Stimulated activated CD8-positive, alpha-beta memory T cell treated with anti-CD3 and anti-CD28 coated beads, Interleukin-4, amount 100 ng/mL, for 1 hour (primary cell): Measurements from ENCODE around the gene CDC37.

Experiments
- DNase-seq, 2 donors: peaks; one replicate each; pipeline ENCODE4 v3.0.0-alpha.2; 2020; ENCODE audit warnings: low read depth in 2 of 2, low spot score in 1 of 2

CDC37 gene

DNA sequence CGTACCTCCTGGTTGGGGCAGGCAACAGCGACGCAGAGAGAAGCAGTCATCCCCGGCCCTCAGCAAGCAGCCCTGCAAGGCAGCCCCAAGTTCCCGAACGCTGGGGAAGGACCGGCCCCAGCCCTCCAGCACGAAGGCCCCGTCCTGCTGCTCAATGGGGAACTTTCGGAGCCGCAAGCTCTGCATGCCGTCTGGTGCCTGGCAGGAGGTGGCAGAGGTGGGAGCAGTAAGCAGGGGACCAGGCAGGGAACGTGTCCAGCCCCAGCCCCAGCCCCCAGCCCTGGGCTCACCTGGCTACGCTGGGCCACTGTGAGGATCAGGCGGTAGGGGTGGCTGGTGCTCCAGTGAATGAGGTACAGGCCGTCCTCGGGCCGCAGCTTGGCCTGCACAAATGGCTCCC lies 41.1 kb downstream of the CDC37 start:
- DNase-seq = no peak

DNA sequence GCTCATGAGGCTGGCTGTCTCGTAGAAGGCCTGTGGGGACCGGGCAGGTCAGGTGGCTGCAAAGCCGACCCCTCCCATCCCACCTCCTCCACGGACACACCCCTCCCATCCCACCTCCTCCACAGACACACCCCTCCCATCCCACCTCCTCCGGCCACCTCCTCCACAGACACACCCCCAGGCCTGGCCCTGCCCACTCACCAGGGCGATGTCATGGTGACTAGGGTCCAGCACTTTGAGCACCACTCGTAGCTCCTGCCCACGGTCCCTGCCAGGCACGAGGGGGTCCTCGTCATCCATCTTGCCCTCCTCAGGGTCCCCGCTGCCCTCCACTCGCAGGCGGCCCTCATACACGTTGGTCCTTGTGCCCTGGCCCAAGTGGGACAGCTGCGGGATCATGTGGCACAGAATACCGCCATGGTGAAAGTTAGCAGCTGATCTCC lies 41.8 kb downstream of the CDC37 start:
- no peak for DNase-seq

DNA sequence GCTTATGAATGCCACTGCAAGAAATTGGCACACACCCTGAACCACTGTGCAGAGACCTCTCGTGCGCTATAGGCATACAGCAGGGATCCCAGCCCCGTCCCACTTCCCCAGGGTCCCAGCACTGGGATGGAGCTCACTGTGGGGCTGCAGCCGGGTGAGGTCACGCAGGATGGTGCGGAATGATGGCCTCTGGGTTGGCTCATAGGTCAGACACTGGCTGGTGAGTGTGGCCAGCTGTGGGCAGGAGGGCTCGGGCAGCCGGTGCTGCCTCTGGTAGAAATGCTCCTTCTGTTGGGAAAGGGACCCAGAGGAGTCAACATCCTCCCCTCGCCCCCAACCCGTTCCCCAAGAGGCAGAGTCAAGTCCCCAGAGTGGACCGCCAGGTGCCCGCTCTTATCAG lies 46.9 kb downstream of the CDC37 start:
- DNase-seq = no peak

DNA sequence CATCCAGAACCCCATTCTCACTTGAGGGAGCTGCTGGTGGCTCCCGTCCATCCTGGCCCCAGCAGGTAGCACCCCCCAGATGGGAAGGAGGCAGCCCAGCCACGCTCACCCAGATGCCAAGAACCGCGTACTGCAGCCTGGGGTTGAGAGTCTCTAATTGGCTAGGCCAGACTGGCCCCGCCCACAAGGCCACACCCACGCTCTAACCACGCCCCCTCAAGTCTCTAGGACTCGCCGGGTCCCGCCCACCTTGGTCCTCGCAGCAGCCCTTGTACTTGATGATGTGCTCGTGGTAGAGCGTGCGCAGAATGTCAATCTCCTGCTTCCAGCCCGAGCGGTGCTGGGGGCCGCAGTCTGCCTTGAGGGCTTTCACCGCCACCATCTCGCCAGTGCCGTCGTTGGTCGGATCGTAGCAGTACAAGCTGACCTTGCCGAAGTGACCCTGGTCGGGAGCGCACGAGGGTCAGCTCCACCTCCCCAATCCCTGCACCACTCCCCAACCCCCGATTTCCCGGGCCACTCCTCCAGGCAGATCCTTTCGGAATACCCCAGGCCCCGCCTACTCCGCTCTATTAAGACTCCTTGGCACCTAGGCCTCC lies 49.5 kb downstream of the CDC37 start:
- no peak for DNase-seq

DNA sequence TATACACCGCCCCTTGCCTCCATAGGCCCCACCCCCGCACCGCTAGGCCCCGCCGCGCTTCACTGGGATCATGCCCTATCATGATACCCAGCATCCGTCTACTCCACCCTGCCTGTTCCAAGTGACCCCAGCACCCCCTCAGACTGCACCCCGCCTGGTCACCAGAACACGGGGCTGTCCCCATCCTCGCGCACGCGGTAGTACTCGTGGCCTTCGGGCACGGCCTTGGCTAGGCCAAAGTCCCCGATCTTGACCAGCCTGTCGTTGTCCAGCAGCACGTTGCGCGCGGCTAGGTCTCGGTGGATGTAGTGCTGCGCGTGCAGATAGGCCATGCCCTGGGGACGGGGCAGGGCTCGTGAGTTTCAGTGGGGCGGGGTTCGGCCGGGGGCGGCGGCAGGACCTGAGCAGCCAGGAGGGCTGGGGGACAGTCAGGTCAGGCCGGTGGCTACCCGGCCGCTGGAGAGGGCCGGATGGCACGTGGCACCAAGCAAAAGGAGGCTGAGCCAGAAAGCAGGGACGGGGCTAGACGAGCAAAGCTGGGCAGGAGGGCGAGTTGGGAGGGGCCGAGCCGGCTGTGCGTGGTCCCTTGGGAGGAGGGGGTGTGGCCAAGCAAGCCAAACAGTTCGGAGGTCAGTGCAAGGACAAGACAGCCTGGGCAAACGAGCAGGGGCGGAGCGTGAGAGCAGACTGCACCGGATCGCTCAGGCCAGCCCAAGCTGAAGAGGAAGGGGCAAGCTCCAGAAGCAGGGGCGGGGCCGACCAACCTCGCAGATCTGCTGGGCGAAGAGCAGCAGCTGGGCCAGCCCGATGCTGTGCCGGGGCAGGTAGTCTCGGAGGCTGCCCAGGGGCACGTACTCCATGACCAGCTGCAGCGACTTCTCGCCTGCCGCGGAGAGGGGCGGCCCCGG lies 50.3 kb downstream of the CDC37 start:
- DNase-seq = no peak

DNA sequence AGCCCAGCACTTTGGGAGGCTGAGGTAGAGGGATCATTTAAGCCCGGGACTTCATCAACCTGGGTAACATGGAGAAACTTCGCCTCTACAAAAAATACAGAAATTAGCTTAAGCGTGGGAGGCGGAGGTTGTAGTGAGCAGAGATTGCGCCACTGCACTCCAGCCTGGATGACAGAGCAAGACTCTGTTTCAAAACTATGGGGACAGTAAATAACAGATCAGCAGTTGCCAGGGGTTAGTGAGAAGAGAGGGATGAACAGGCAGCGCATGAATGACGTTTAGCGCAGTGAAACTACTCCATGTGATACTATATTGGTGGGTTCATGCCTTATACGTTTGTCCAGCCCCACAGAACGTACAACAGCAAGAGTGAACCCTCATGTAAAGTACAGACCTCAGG lies 56.8 kb downstream of the CDC37 start:
- DNase-seq = no peak

DNA sequence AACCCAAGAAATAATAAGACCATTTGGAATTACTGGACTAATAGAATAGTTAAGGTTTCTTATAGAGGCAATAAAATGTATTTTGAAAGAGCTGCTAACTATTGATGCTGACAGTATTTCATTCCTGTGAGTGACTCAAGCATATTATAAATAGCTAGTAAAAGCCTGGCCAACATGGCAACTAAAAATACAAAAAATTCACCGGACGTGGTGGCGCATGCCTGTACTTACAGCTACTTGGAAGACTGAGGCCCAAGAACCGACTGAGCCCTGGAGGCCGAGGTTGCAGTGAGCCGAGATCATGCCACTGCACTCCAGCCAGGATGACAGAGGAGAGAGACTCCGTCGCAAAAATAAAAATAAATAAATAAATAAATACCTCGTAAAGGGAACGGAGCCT lies 58.6 kb downstream of the CDC37 start:
- DNase-seq = no peak

DNA sequence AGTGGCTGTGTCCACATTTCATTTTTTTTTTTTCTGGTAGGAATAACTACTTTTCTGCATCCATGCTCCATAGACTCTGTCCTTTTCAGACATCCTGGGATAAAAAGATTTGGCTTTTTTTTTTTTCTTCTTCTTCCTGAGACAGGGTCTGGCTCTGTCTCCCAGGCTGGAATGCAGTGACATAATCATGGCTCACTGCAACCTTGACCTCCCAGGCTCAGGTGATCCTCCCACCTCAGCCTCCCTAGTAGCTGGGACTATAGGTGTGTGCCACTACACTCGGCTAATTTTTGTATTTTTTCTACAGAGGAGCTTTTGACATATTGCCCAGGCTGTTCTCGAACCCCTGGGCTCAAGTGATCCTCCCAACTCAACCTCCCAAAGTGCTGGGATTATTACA lies 59.8 kb downstream of the CDC37 start:
- no peak for DNase-seq
